Thyroid gland (tissue), 4 donors: Measurements from ENCODE around the gene ZNF598.

ENCODE experiments used
- POLR2A ChIP-seq, 2 donors: fragments of 450-650 bp; IDR thresholded peaks; one replicate each; pipeline ENCODE4 v1.6.1; 2017; ENCODE audit warnings: antibody characterized with exemption in 2 of 2, mild to moderate bottlenecking in 2 of 2, moderate library complexity in 1 of 2
- TF ChIP-seq, protein P1 (sequence below), 6 experiments: fragments of 200-600 bp in 3 of 6; fragments of 450-650 bp in 3 of 6; sonication (generic) in 3 of 6; IDR thresholded peaks; one replicate each; pipeline ENCODE4 v1.5.1; 2016 to 2019; ENCODE audit warnings: antibody characterized with exemption in 6 of 6, mild to moderate bottlenecking in 2 of 6, inconsistent platforms in 1 of 6, moderate library complexity in 1 of 6

GRCh38 chr16:2008009-2008526 lies 1.6 kb downstream of the ZNF598 start:
- TF ChIP-seq, protein P1, sequence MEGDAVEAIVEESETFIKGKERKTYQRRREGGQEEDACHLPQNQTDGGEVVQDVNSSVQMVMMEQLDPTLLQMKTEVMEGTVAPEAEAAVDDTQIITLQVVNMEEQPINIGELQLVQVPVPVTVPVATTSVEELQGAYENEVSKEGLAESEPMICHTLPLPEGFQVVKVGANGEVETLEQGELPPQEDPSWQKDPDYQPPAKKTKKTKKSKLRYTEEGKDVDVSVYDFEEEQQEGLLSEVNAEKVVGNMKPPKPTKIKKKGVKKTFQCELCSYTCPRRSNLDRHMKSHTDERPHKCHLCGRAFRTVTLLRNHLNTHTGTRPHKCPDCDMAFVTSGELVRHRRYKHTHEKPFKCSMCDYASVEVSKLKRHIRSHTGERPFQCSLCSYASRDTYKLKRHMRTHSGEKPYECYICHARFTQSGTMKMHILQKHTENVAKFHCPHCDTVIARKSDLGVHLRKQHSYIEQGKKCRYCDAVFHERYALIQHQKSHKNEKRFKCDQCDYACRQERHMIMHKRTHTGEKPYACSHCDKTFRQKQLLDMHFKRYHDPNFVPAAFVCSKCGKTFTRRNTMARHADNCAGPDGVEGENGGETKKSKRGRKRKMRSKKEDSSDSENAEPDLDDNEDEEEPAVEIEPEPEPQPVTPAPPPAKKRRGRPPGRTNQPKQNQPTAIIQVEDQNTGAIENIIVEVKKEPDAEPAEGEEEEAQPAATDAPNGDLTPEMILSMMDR (IDR thresholded peaks at IDR 0.05), result no peak
- no peak for TF ChIP-seq POLR2A (IDR thresholded peaks at IDR 0.05)
